ENCODE data around the gene UBR3. TPM values are rescaled to one million over a fixed set of nuclear protein-coding genes. Genes with fewer than 3 reads are reported as not detected.
"Not testable (repeated sequence)": the region's sequence is repeated elsewhere in the genome, so short reads cannot be mapped to it uniquely, and the experiment has no call there.

The UBR3 gene
- total RNA-seq, 4 donors from 2014 or later = 101 to 192 (median 114) TPM

DNA sequence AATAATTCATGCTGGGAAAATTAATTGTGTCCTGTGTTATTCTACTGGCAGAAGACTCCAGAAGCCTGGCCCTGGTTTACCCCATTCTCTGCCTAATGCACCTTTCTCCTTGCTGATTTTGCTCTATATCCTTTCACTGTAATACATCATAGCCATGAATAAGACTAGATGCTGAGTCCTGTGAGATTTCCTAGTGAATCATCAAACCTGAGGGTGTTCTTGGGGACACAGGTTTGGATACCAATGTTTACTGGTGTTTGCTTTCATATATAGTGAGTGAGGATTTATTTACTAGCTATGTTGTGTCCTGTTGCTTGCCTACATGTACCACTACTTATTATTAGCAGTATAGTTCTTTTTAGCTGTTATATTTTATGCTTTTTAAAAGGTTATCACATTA, 9.0 kb upstream of the UBR3 start:
- Histone ChIP-seq H3K4me3 (replicated peaks in 1 of 3) (no peak overlapping the region), H3K4me1 (peaks cover 12 to 13% of the 10 kb centered on the region in 2 donors), H3K36me3 (peaks cover 2 to 16% of the 10 kb centered on the region in 2 donors), H3K27ac (no peak overlapping the region), H3K27me3 (no peaks in the 10 kb centered on the region), H3K9me3 (no peaks in the 10 kb centered on the region)
- no peak for TF ChIP-seq POLR2A (IDR thresholded peaks at IDR 0.05)
- TF ChIP-seq, protein P1, sequence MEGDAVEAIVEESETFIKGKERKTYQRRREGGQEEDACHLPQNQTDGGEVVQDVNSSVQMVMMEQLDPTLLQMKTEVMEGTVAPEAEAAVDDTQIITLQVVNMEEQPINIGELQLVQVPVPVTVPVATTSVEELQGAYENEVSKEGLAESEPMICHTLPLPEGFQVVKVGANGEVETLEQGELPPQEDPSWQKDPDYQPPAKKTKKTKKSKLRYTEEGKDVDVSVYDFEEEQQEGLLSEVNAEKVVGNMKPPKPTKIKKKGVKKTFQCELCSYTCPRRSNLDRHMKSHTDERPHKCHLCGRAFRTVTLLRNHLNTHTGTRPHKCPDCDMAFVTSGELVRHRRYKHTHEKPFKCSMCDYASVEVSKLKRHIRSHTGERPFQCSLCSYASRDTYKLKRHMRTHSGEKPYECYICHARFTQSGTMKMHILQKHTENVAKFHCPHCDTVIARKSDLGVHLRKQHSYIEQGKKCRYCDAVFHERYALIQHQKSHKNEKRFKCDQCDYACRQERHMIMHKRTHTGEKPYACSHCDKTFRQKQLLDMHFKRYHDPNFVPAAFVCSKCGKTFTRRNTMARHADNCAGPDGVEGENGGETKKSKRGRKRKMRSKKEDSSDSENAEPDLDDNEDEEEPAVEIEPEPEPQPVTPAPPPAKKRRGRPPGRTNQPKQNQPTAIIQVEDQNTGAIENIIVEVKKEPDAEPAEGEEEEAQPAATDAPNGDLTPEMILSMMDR (IDR thresholded peaks at IDR 0.05) = no peak
- no peak for DNase-seq
- intact Hi-C loops (cut with DNase I) = no loop called here

- Histone ChIP-seq H3K27ac (no peak overlapping the region), H3K36me3 (peaks cover 0 to 14% of the 10 kb centered on the region in 2 donors)
- 43 to 83% methylated on average over 1 of the region's 1 CpG for WGBS, 2 donors
These were observed 8.1 kb upstream of the UBR3 start for GRCh38 chr2:169819106-169819505.

GRCh38 chr2:169820101-169820500, 7.2 kb upstream of the UBR3 start:
- H3K9me3 ChIP-seq; H3K27me3 ChIP-seq; DNase-seq; H3K27ac ChIP-seq; intact Hi-C loops (cut with DNase I); H3K4me3 ChIP-seq (replicated peaks in 1 of 3); H3K36me3 ChIP-seq: not testable (repeated sequence)
- 90% methylated on average over 7 of the region's 7 CpGs for WGBS, 2 donors
- H3K4me1 ChIP-seq = peaks cover 20 to 24% of the 10 kb centered on the region in 2 donors

More at GRCh38 chr2:169819106-169819505, 8.1 kb upstream of the UBR3 start:
- TF ChIP-seq, protein P1 (IDR thresholded peaks at IDR 0.05) = no peak
- no peak for TF ChIP-seq POLR2A (IDR thresholded peaks at IDR 0.05)
- Histone ChIP-seq H3K4me3 (replicated peaks in 1 of 3) (no peak overlapping the region), H3K9me3 (no peaks in the 10 kb centered on the region), H3K4me1 (peaks cover 20 to 22% of the 10 kb centered on the region in 2 donors), H3K27me3 (no peaks in the 10 kb centered on the region)
- intact Hi-C loops (cut with DNase I) = no loop called here
- no peak for DNase-seq

DNA sequence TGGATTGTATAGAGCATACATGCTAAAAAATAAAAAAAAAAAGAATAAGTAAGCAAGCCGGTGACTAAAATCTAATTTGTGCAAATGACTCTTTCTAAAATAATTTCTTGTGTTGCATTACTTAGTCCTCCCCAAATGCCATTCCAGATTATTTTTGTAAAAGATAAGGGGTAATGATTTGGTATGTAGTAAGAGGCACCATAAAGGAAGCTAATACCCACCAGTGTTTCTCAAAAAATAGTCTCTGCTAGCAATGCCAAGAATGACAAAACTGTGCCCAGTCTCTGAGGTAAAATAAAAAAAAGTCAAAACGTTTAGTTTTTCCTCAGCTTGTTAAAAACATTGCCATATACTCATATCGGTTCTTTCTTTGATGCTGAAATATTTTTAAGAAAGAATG, 5.2 kb upstream of the UBR3 start:
- Histone ChIP-seq H3K4me1 (peaks cover 20 to 29% of the 10 kb centered on the region in 2 donors), H3K27ac (no peak overlapping the region), H3K9me3 (no peaks in the 10 kb centered on the region), H3K36me3 (peaks cover 0 to 5% of the 10 kb centered on the region in 2 donors), H3K27me3 (no peaks in the 10 kb centered on the region), H3K4me3 (replicated peaks in 1 of 3) (no peak overlapping the region)
- intact Hi-C loops (cut with DNase I) = no loop called here
- TF ChIP-seq, protein P1 (IDR thresholded peaks at IDR 0.05) = no peak
- TF ChIP-seq POLR2A (IDR thresholded peaks at IDR 0.05) = no peak
- 71 to 79% methylated on average over 3 of the region's 3 CpGs for WGBS, 2 donors
- DNase-seq = no peak

DNA sequence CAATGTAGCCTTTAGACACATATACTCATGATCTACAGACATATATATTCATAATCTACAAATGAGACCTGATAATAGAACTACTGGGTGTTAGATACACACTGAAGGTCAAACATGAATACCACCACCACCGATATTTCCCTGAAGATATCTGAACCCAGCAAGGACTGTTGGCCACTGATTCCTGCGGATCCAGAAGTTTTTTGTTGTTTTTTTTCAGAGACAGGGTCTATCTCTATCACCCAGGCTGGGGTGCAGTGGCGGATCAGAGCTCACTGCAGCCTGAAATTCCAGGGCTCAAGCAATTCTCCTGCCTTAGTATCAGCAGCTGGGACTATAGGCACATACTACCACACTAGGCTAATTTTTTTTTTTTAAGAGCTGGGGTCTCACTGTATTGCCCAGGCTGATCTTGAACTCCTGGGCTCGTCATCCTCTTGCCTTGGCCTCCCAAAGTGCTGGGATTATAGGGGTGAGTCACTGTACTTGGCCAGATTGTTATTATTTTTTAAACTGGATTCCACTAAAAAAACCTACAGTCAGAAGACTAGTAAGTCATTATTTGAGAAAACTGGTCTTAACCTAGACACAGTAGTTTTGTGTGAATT, 4.4 kb upstream of the UBR3 start:
- no peak for DNase-seq
- no peak for TF ChIP-seq POLR2A (IDR thresholded peaks at IDR 0.05)
- 94 to 99% methylated on average over 4 of the region's 4 CpGs for WGBS, 2 donors
- intact Hi-C loops (cut with DNase I) = no loop called here
- Histone ChIP-seq H3K4me1 (peaks cover 20 to 29% of the 10 kb centered on the region in 2 donors), H3K9me3 (no peaks in the 10 kb centered on the region), H3K27ac (peak overlapping the region in 1 of 3 donors; percentile 89), H3K27me3 (no peaks in the 10 kb centered on the region), H3K4me3 (replicated peaks in 1 of 3) (no peak overlapping the region), H3K36me3 (peaks cover 0 to 5% of the 10 kb centered on the region in 2 donors)

GRCh38 chr2:169823996-169824372, 3.3 kb upstream of the UBR3 start:
- H3K36me3 ChIP-seq = peaks cover 0 to 5% of the 10 kb centered on the region in 2 donors
- intact Hi-C loops (cut with DNase I) = no loop called here
- H3K4me1 ChIP-seq = peaks cover 24 to 29% of the 10 kb centered on the region in 2 donors
- peak overlapping the region in 2 of 3 donors; percentile 53 to 55 for H3K4me3 ChIP-seq (replicated peaks in 1 of 3)
- WGBS, 2 donors = 23 to 29% methylated on average over 4 of the region's 4 CpGs
- no peak for DNase-seq
- H3K27me3 ChIP-seq = no peaks in the 10 kb centered on the region
- TF ChIP-seq, protein P1 (IDR thresholded peaks at IDR 0.05) = no peak
- no peak for TF ChIP-seq POLR2A (IDR thresholded peaks at IDR 0.05)
- peak overlapping the region in 2 of 3 donors; percentile 59 to 89 for H3K27ac ChIP-seq
- no peaks in the 10 kb centered on the region for H3K9me3 ChIP-seq
